ENCODE data around the gene MRPS27.
"Not testable (repeated sequence)": the region's sequence is repeated elsewhere in the genome, so short reads cannot be mapped to it uniquely, and the experiment has no call there.

Gene MRPS27

GRCh38 chr5:72202331-72202825, 117.7 kb downstream of the MRPS27 start:
- no peak for ATAC-seq

GRCh38 chr5:72199681-72200080, 120.4 kb downstream of the MRPS27 start:
- ATAC-seq, result no peak

- no peak for ATAC-seq
Observed at GRCh38 chr5:72197393-72197792, 122.6 kb downstream of the MRPS27 start.

- ATAC-seq, result no peak
Observed at GRCh38 chr5:72195581-72195980, 124.5 kb downstream of the MRPS27 start.

- ATAC-seq, result peak in 1 of 2 donors; percentile 33
Observed at GRCh38 chr5:72194846-72195245, 125.2 kb downstream of the MRPS27 start.

GRCh38 chr5:72191404-72191803, 128.6 kb downstream of the MRPS27 start:
- no peak for ATAC-seq

GRCh38 chr5:72189146-72189545, 130.9 kb downstream of the MRPS27 start:
- ATAC-seq, result no peak

GRCh38 chr5:72188166-72188565, 131.9 kb downstream of the MRPS27 start:
- ATAC-seq, result no peak

- peak in 1 of 2 donors; percentile 10 for ATAC-seq
Observed at GRCh38 chr5:72187388-72188075, 132.5 kb downstream of the MRPS27 start.

GRCh38 chr5:72185496-72186329, 134.3 kb downstream of the MRPS27 start:
- no peak for ATAC-seq

GRCh38 chr5:72184408-72184807, 135.6 kb downstream of the MRPS27 start:
- ATAC-seq, result no peak

- no peak for ATAC-seq
Observed at GRCh38 chr5:72183101-72183520, 136.9 kb downstream of the MRPS27 start.

GRCh38 chr5:72182686-72183085, 137.4 kb downstream of the MRPS27 start:
- ATAC-seq, result no peak

- ATAC-seq, result no peak
Observed at GRCh38 chr5:72180925-72181324, 139.1 kb downstream of the MRPS27 start.

- ATAC-seq, result no peak
Observed at GRCh38 chr5:72179816-72180440, 140.1 kb downstream of the MRPS27 start.

GRCh38 chr5:72179028-72179815, 140.8 kb downstream of the MRPS27 start:
- no peak for ATAC-seq

GRCh38 chr5:72177538-72177937, 142.5 kb downstream of the MRPS27 start:
- no peak for ATAC-seq

- ATAC-seq, result no peak
Observed at GRCh38 chr5:72172786-72173185, 147.3 kb downstream of the MRPS27 start.

- ATAC-seq, result peak; percentile 44 to 51
Observed at GRCh38 chr5:72171667-72172066, 148.4 kb downstream of the MRPS27 start.

GRCh38 chr5:72171181-72171580, 148.9 kb downstream of the MRPS27 start:
- ATAC-seq, result not testable (repeated sequence)

- no peak for ATAC-seq
Observed at GRCh38 chr5:72170101-72170500, 149.9 kb downstream of the MRPS27 start.
